A549 (cell line): Measurements from ENCODE around the gene SLC4A7. TPM values are rescaled to one million over a fixed set of nuclear protein-coding genes. Genes with fewer than 3 reads are reported as not detected.
"Not testable (repeated sequence)": the region's sequence is repeated elsewhere in the genome, so short reads cannot be mapped to it uniquely, and the experiment has no call there.

ENCODE experiments used
- ATAC-seq, 2 experiments: fragments of 200-7000 bp in 1 of 2; fragments of >200 bp in 1 of 2; cut with Nextera tagmentation in 1 of 2; cut with Tn5 transposase in 1 of 2; 3 replicates each; pipeline versions ENCODE4 v1.8.0 to v1.9.1; 2018 to 2020; ENCODE audit warnings: mild to moderate bottlenecking in 1 of 2, moderate library complexity in 1 of 2
- CTCF ChIA-PET: fragments of 300-600 bp; sonication (Branson Sonifier 250); formaldehyde crosslinking; extraction: SDS; loops from one replicate; lab custom pipeline; 2021; ENCODE audit warnings: antibody characterized with exemption, inconsistent platforms; lab: Yijun Ruan, JAX
- POLR2A ChIA-PET: fragments of 350-600 bp; formaldehyde crosslinking; extraction: SDS; loops from one replicate; lab custom pipeline; 2021; ENCODE audit warnings: antibody characterized with exemption, inconsistent platforms; lab: Yijun Ruan, JAX
- DNase-seq, 2 experiments: peaks; one replicate each; pipeline versions ENCODE4 v3.0.0 to v3.0.0-alpha.2; 2011 to 2016; ENCODE audit warnings: low read depth in 1 of 2, low spot score in 1 of 2
- FAIRE-seq: peaks from 2 replicates; lab custom pipeline; 2011; peaks lifted over from hg19 to GRCh38; lab: Jason Lieb, UNC
- H3K27ac ChIP-seq, 2 experiments: fragments of >200 bp; sonication (Bioruptor Twin); formaldehyde crosslinking; 3 replicates each; pipeline ENCODE4 v1.5.1; 2016 to 2017
- H3K4me1 ChIP-seq: fragments of >200 bp; sonication (Bioruptor Twin); formaldehyde crosslinking; 3 replicates; pipeline ENCODE4 v1.6.1; 2016
- H3K4me2 ChIP-seq: fragments of >200 bp; sonication (Bioruptor Twin); formaldehyde crosslinking; 3 replicates; pipeline ENCODE4 v1.6.1; 2016
- H3K4me3 ChIP-seq: fragments of >200 bp; sonication (Bioruptor Twin); formaldehyde crosslinking; 3 replicates; pipeline ENCODE4 v1.5.1; 2016
- H3K9me3 ChIP-seq: fragments of >200 bp; sonication (Bioruptor Twin); formaldehyde crosslinking; 3 replicates; pipeline ENCODE4 v1.6.1; 2016
- CBX8 ChIP-seq: fragments of 200-600 bp; sonication (generic); IDR thresholded peaks from 2 replicates; pipeline ENCODE4 v1.6.1; 2016
- CEBPB ChIP-seq, 2 experiments: fragments of >200 bp in 1 of 2; sonication (Bioruptor Twin) in 1 of 2; formaldehyde crosslinking in 1 of 2; IDR thresholded peaks; 2 replicates each; pipeline ENCODE4 v1.6.1; 2012 to 2016
- EHF ChIP-seq: fragments of 250-450 bp; sonication (Bioruptor Pico); IDR thresholded peaks from 2 replicates; pipeline ENCODE4 v1.5.0; 2020; ENCODE audit warnings: mild to moderate bottlenecking
- EHMT2 ChIP-seq: fragments of 200-600 bp; sonication (generic); IDR thresholded peaks from 2 replicates; pipeline ENCODE4 v1.6.1; 2016; ENCODE audit warnings: antibody characterized with exemption, low read depth, mild to moderate bottlenecking, moderate library complexity
- EP300 ChIP-seq, 2 experiments: fragments of >200 bp; sonication (Bioruptor Twin); formaldehyde crosslinking; IDR thresholded peaks; 2 replicates in 1 of 2; 3 replicates in 1 of 2; pipeline ENCODE4 v1.6.1; 2016 to 2017
- FOSL2 ChIP-seq, 2 experiments: fragments of 450-650 bp in 1 of 2; fragments of >200 bp in 1 of 2; sonication (Bioruptor Twin) in 1 of 2; formaldehyde crosslinking; IDR thresholded peaks; 2 replicates each; pipeline versions ENCODE4 v1.5.0 to v1.6.1; 2016 to 2020; ENCODE audit warnings: mild to moderate bottlenecking in 1 of 2, moderate library complexity in 1 of 2
- FOXS1 ChIP-seq: fragments of 250-450 bp; sonication (Bioruptor Pico); IDR thresholded peaks from 2 replicates; pipeline ENCODE4 v1.5.0; 2020; ENCODE audit warnings: mild to moderate bottlenecking, moderate library complexity
- JUNB ChIP-seq: fragments of >200 bp; sonication (Bioruptor Twin); formaldehyde crosslinking; IDR thresholded peaks from 2 replicates; pipeline ENCODE4 v1.6.1; 2016
- MAX ChIP-seq: IDR thresholded peaks from 2 replicates; pipeline ENCODE4 v1.6.1; 2012
- MYC ChIP-seq: IDR thresholded peaks from 2 replicates; pipeline ENCODE4 v1.6.1; 2012; ENCODE audit warnings: mild to moderate bottlenecking, inconsistent platforms, low read length, improper control_type of control experiment, borderline replicate concordance
- NFE2L2 ChIP-seq: fragments of 150-350 bp; conservative IDR thresholded peaks from 2 replicates; pipeline ENCODE4 v1.6.1; 2014; ENCODE audit warnings: low read length
- PBX3 ChIP-seq: IDR thresholded peaks from 2 replicates; pipeline ENCODE4 v1.6.1; 2012
- PHF8 ChIP-seq: fragments of 200-600 bp; sonication (generic); IDR thresholded peaks from 2 replicates; pipeline ENCODE4 v1.6.1; 2016; ENCODE audit warnings: low read depth, mild to moderate bottlenecking, antibody characterized with exemption, moderate library complexity, borderline replicate concordance
- POLR2A ChIP-seq: IDR thresholded peaks from 2 replicates; pipeline ENCODE4 v1.6.1; 2012; ENCODE audit warnings: mild to moderate bottlenecking, low read length
- POLR2AphosphoS2 ChIP-seq: conservative IDR thresholded peaks from 2 replicates; pipeline ENCODE4 v1.6.1; 2012; ENCODE audit warnings: low read length, improper control_type of control experiment, inconsistent platforms
- RAD21 ChIP-seq, 2 experiments: fragments of >200 bp in 1 of 2; sonication (Bioruptor Twin) in 1 of 2; formaldehyde crosslinking in 1 of 2; IDR thresholded peaks in 1 of 2; conservative IDR thresholded peaks in 1 of 2; 2 replicates in 1 of 2; 3 replicates in 1 of 2; pipeline ENCODE4 v1.6.1; 2012 to 2018; ENCODE audit warnings: inconsistent platforms in 1 of 2
- SMC3 ChIP-seq: fragments of >200 bp; sonication (Bioruptor Twin); formaldehyde crosslinking; IDR thresholded peaks from 3 replicates; pipeline ENCODE4 v1.6.1; 2018; ENCODE audit warnings: inconsistent platforms
- TFCP2L1 ChIP-seq: fragments of 250-450 bp; sonication (Bioruptor Pico); IDR thresholded peaks from 2 replicates; pipeline ENCODE4 v1.5.0; 2021; ENCODE audit warnings: mild to moderate bottlenecking
- ZFP36 ChIP-seq: fragments of 450-650 bp; IDR thresholded peaks from 2 replicates; pipeline ENCODE4 v1.6.1; 2014; ENCODE audit warnings: borderline replicate concordance; ENCODE audit not compliant: partially characterized antibody
- ZNF302 ChIP-seq: fragments of 250-450 bp; sonication (Bioruptor Pico); IDR thresholded peaks from 2 replicates; pipeline ENCODE4 v1.9.0; 2021; ENCODE audit warnings: inconsistent platforms, mild to moderate bottlenecking, moderate library complexity
- WGBS: methylation state at CpG from one replicate; pipeline ENCODE4 v1.1.6; 2017; ENCODE audit errors: missing lambda C conversion rate; 5-methylcytosine and 5-hydroxymethylcytosine counted together
- polyA plus RNA-seq, 4 experiments: library from polyadenylated mRNA; depleted of rRNA in 3 of 4; stranded (reverse); fragments of >200 nt; fragmentation: RNase III in 1 of 4; extraction: RNeasy Plus Mini Kit Qiagen cat#74134 plus additional on column Dnase treatment in 1 of 4; gene quantifications; 2 replicates in 3 of 4; 3 replicates in 1 of 4; pipeline ENCODE4 v1.2.3, GENCODE V29; 2011 to 2017
- TF ChIP-seq, protein P1 (sequence below): IDR thresholded peaks from 2 replicates; pipeline ENCODE4 v1.6.1; 2012; ENCODE audit warnings: low read depth, borderline replicate concordance
- TF ChIP-seq, protein P2 (sequence below): fragments of 150-350 bp; IDR thresholded peaks from 2 replicates; pipeline ENCODE4 v1.6.1; 2014; ENCODE audit warnings: low read depth, mild to moderate bottlenecking, low read length

SLC4A7 gene
- polyA plus RNA-seq, 2 of the 4 experiments (the other 2 are of a cell fraction) = 35.1 to 70.2 TPM

- DNase-seq = no peak
- CTCF ChIA-PET = no interaction called here
- 13% methylated on average over 1 of the region's 1 CpG for WGBS
- Histone ChIP-seq H3K27ac (peak overlapping the region; percentile 53 to 75; a peak in 4 of 6 replicates), H3K9me3 (no peaks in the 10 kb centered on the region), H3K4me2 (peak overlapping the region; percentile 72), H3K4me1 (peaks cover 81% of the 10 kb centered on the region), H3K4me3 (no peak overlapping the region)
- no peak for ATAC-seq
- no peak for FAIRE-seq
- TF ChIP-seq CEBPB (IDR thresholded peaks at IDR 0.05) = peak; percentile 29 to 34; a peak in 1 of 4 replicates
- no peak for TF ChIP-seq EHMT2
- no peak for TF ChIP-seq ZNF302 (CRISPR knock-in tag)
- no peak for TF ChIP-seq POLR2A
- TF ChIP-seq MYC = no peak
- POLR2A ChIA-PET = no interaction called here
Observed at GRCh38 chr3:27426926-27427325, 57.3 kb downstream of the SLC4A7 start.

- FAIRE-seq = no peak
- POLR2A ChIA-PET = no interaction called here
- Histone ChIP-seq H3K9me3 (no peaks in the 10 kb centered on the region), H3K4me3 (peak overlapping the region; percentile 9; the same call in 1 of the 3 replicates), H3K4me2 (peak overlapping the region; percentile 72), H3K27ac (peak overlapping the region; percentile 53 to 75; a peak in 5 of 6 replicates), H3K4me1 (peaks cover 72% of the 10 kb centered on the region)
- ATAC-seq = peak; percentile 19 to 35; a peak in 4 of 6 replicates
- no peak for DNase-seq
- TF ChIP-seq TFCP2L1 (CRISPR knock-in tag) (no peak), EP300 (IDR thresholded peaks at IDR 0.05) (peak in 1 of 2 experiments; percentile 40; a peak in 1 of 5 replicates)
- WGBS = 46% methylated on average over 8 of the region's 8 CpGs
- CTCF ChIA-PET = no interaction called here
Observed at GRCh38 chr3:27425896-27426565, 58.2 kb downstream of the SLC4A7 start.

DNA sequence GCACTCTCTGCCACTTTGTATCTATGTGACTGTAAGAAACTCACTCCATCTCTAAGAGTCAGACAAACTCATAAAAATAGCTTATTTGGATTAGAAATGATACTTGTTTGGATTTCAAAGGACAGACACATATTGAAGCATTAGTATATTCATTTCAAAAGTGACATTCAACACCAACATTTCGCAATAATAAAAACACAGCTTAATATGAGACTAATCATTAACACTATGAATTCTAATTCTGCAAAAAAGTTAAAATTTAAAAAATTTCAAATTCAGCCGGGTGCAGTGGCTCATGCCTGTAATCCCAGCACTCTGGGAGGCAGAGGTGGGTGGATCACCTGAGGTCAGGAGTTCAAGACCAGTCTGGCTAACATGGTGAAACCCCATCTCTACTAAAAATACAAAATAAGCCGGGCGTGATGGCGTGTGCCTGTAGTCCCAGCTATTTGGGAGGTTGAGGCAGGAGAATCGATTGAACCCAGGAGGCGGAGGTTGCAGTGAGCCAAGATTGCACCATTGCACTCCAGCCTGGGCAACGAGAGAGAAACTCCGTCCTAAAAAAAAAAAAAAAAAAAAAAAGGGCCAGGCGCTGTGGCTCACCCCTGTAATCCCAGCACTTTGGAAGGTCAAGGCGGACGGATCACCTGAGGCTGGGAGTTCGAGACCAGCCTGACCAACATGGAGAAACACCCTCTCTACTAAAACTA, 59.2 kb downstream of the SLC4A7 start:
- FAIRE-seq, POLR2A ChIA-PET, DNase-seq, ATAC-seq, CTCF ChIA-PET, H3K9me3 ChIP-seq: not testable (repeated sequence)
- 80% methylated on average over 13 of the region's 13 CpGs for WGBS
- peaks cover 61% of the 10 kb centered on the region for H3K4me1 ChIP-seq
- H3K4me2 ChIP-seq = peak overlapping the region; percentile 72
- peak overlapping the region in 1 of 2 experiments; percentile 67; a peak in 4 of 6 replicates for H3K27ac ChIP-seq
- TF ChIP-seq CEBPB (IDR thresholded peaks at IDR 0.05) = peak; percentile 66 to 87; a peak in 3 of 4 replicates
- TF ChIP-seq, all 56 proteins: peak for 1; not testable (repeated sequence) for 55
- H3K4me3 ChIP-seq = not testable (repeated sequence)

- WGBS = 59% methylated on average over 5 of the region's 5 CpGs
Observed at GRCh38 chr3:27423463-27423862, 60.7 kb downstream of the SLC4A7 start.

DNA sequence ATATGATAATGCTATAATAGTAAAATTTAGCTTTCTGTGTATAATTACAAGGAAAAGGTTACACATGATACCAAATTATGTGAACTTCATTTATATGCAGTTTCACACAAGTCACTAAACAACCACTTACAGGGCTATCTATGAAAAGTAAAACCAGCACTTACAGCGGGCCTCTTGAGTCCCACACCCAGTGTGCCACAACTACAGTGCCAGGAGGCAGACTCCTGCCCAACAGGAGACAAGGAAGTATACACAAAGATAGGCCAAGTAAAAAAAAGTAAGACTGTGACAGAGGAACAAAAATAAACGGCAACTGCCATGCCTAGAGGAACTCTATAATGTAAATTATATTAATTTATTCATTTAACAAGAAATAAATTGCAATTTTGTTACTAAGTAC, 61.6 kb downstream of the SLC4A7 start:
- CTCF ChIA-PET = interaction anchor here (0.6 kb wide), 1 partner anchor 46 kb away, joined by 3 read pairs; no protein-coding TSS in a partner anchor
- FAIRE-seq = no peak
- DNase-seq = no peak
- peaks cover 51% of the 10 kb centered on the region for H3K4me1 ChIP-seq
- H3K4me3 ChIP-seq = no peak overlapping the region
- POLR2A ChIA-PET = no interaction called here
- no peak for ATAC-seq
- WGBS = 88% methylated on average over 2 of the region's 2 CpGs
- no peak overlapping the region for H3K27ac ChIP-seq
- H3K9me3 ChIP-seq = no peaks in the 10 kb centered on the region
- H3K4me2 ChIP-seq = no peak overlapping the region
- TF ChIP-seq EHF (CRISPR knock-in tag) (no peak), CBX8 (no peak), RAD21 (conservative IDR thresholded peaks at IDR 0.05 in 1 of 2, IDR thresholded peaks at IDR 0.05 in 1 of 2) (no peak), NFE2L2 (no peak), FOXS1 (CRISPR knock-in tag) (no peak), SMC3 (no peak), PHF8 (no peak), PBX3 (no peak), MAX (no peak), JUNB (no peak)
- TF ChIP-seq, protein P1, sequence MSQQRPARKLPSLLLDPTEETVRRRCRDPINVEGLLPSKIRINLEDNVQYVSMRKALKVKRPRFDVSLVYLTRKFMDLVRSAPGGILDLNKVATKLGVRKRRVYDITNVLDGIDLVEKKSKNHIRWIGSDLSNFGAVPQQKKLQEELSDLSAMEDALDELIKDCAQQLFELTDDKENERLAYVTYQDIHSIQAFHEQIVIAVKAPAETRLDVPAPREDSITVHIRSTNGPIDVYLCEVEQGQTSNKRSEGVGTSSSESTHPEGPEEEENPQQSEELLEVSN = no peak
- TF ChIP-seq, protein P2, sequence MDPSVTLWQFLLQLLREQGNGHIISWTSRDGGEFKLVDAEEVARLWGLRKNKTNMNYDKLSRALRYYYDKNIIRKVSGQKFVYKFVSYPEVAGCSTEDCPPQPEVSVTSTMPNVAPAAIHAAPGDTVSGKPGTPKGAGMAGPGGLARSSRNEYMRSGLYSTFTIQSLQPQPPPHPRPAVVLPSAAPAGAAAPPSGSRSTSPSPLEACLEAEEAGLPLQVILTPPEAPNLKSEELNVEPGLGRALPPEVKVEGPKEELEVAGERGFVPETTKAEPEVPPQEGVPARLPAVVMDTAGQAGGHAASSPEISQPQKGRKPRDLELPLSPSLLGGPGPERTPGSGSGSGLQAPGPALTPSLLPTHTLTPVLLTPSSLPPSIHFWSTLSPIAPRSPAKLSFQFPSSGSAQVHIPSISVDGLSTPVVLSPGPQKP = no peak

More at GRCh38 chr3:27423463-27423862, 60.7 kb downstream of the SLC4A7 start:
- Histone ChIP-seq H3K4me1 (peaks cover 57% of the 10 kb centered on the region), H3K4me3 (no peak overlapping the region), H3K9me3 (no peaks in the 10 kb centered on the region), H3K27ac (peak overlapping the region in 1 of 2 experiments; percentile 41; a peak in 1 of 6 replicates), H3K4me2 (peak overlapping the region; percentile 72; the same call in 2 of the 3 replicates)
- CTCF ChIA-PET = interaction anchor here (0.5 kb wide), 1 partner anchor 288 kb away, joined by 3 read pairs; no protein-coding TSS in a partner anchor
- TF ChIP-seq ZFP36 = no peak
- TF ChIP-seq POLR2AphosphoS2 = no peak
- TF ChIP-seq, protein P1 = no peak
- no peak for TF ChIP-seq FOSL2 (IDR thresholded peaks at IDR 0.05)
- peak; percentile 29; the same call in 1 of the 2 replicates for TF ChIP-seq FOSL2 (CRISPR knock-in tag; IDR thresholded peaks at IDR 0.05)
- FAIRE-seq (no peak), DNase-seq (no peak), ATAC-seq (peak in 1 of 2 experiments; percentile 54; a peak in 3 of 6 replicates)
- POLR2A ChIA-PET = no interaction called here
